Measurements from ENCODE around the gene DAZAP1. TPM values are rescaled to one million over a fixed set of nuclear protein-coding genes. Genes with fewer than 3 reads are reported as not detected.

Gene DAZAP1
- total RNA-seq, 1 donor from 2014 or later = 74.5 TPM

DNA sequence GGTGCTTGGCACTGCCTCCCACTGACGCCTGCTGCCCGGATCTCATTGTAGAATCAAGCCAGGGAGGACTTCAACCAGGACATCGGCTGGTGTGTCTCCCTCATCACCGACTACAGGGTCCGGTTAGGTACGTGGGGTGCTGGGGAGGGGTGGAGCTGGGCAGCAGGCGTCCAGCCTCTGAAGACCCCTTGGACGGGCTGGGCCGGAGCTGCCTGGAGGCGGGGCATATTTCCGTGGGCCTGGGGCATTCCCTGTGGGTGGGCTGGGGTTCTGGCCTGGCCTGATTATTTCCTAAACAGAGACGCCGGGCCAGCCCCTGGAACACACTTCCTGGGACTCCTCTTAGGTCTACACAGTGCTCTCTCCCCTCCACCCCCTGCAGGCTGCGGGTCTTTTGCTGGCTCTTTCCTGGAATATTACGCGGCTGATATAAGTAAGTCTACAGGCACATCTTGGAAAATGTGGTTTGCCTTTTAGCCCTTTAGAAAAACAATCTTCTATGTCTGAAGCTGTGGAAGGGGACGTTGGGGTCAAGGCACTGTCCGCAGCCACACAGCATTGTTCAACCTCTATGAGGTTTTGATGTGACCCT is 38.1 kb upstream of the DAZAP1 start:
- TF ChIP-seq, protein P1, sequence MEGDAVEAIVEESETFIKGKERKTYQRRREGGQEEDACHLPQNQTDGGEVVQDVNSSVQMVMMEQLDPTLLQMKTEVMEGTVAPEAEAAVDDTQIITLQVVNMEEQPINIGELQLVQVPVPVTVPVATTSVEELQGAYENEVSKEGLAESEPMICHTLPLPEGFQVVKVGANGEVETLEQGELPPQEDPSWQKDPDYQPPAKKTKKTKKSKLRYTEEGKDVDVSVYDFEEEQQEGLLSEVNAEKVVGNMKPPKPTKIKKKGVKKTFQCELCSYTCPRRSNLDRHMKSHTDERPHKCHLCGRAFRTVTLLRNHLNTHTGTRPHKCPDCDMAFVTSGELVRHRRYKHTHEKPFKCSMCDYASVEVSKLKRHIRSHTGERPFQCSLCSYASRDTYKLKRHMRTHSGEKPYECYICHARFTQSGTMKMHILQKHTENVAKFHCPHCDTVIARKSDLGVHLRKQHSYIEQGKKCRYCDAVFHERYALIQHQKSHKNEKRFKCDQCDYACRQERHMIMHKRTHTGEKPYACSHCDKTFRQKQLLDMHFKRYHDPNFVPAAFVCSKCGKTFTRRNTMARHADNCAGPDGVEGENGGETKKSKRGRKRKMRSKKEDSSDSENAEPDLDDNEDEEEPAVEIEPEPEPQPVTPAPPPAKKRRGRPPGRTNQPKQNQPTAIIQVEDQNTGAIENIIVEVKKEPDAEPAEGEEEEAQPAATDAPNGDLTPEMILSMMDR (IDR thresholded peaks at IDR 0.05; ENCODE audit: insufficient read depth, low read length, poor library complexity, severe bottlenecking) = no peak
- Histone ChIP-seq H3K4me3 (ENCODE audit: low read depth, low read length) (no peak overlapping the region), H3K36me3 (ENCODE audit: control insufficient read depth, insufficient read depth, low read length) (peaks cover 1% of the 10 kb centered on the region), H3K27me3 (ENCODE audit: control insufficient read depth, insufficient read depth, low read length) (no peaks in the 10 kb centered on the region)
- no peak for DNase-seq (ENCODE audit: low read depth)

DNA sequence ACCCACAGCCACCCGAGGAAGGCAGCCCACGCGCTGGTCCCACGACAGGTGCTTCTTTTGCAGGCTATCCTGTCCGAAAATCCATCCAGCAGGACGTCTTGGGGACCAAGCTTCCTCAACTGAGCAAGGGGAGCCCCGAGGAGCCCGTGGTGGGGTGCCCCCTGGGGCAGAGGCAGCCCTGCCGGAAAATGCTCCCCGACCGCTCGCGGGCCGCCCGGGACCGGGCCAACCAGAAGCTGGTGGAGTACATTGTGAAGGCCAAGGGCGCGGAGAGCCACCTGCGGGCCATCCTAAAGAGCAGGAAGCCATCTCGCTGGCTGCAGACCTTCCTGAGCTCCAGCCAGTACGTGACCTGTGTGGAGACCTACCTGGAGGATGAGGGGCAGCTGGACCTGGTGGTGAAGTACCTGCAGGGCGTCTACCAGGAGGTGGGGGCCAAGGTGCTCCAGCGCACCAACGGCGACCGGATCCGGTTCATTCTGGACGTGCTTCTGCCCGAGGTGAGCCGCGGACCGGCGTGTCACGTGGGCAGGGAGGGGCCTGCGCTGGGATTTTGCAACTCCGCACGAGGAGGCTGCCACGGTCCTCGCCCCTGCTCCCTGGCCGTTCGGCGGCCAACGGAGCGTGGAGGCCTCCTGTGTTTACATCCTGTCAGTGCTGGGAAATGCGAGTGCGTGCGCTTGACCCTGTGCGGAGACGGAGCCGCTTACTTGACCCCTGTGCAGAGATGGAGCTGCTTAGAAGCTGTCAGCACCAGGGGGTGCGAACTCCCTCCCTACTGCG is 36.6 kb upstream of the DAZAP1 start:
- no peak for DNase-seq (ENCODE audit: low read depth)
- TF ChIP-seq, protein P1 (IDR thresholded peaks at IDR 0.05; ENCODE audit: insufficient read depth, low read length, poor library complexity, severe bottlenecking) = no peak
- H3K27me3 ChIP-seq (ENCODE audit: control insufficient read depth, insufficient read depth, low read length) = no peaks in the 10 kb centered on the region
- H3K36me3 ChIP-seq (ENCODE audit: control insufficient read depth, insufficient read depth, low read length) = peaks cover 1% of the 10 kb centered on the region
- no peak overlapping the region for H3K4me3 ChIP-seq (ENCODE audit: low read depth, low read length)

DNA sequence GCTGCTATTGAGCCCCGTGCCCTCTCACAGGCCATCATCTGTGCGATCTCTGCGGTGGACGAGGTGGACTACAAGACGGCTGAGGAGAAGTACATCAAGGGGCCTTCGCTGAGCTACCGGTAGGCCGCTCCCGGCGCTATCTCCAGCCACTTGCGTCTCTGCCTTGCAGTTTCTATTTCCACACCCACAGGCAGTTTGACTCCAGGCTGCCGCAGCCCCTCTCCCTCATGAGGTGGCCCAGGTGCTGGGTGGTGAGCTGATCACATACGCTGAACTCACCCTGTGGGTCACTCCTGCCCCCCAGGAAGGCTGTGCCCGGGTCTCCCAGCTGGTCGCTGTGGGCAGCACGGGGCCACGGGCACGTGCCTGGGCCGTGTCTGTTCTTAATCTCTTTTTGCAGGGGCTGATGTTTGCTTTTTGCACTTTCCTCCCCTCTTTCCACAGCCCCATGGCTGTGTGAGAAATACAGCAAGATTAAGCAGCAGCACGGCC is 34.3 kb upstream of the DAZAP1 start:
- Histone ChIP-seq H3K4me3 (ENCODE audit: low read depth, low read length) (no peak overlapping the region), H3K36me3 (ENCODE audit: control insufficient read depth, insufficient read depth, low read length) (no peaks in the 10 kb centered on the region), H3K27me3 (ENCODE audit: control insufficient read depth, insufficient read depth, low read length) (no peaks in the 10 kb centered on the region)
- TF ChIP-seq, protein P1 (IDR thresholded peaks at IDR 0.05; ENCODE audit: insufficient read depth, low read length, poor library complexity, severe bottlenecking) = no peak
- no peak for DNase-seq (ENCODE audit: low read depth)

DNA sequence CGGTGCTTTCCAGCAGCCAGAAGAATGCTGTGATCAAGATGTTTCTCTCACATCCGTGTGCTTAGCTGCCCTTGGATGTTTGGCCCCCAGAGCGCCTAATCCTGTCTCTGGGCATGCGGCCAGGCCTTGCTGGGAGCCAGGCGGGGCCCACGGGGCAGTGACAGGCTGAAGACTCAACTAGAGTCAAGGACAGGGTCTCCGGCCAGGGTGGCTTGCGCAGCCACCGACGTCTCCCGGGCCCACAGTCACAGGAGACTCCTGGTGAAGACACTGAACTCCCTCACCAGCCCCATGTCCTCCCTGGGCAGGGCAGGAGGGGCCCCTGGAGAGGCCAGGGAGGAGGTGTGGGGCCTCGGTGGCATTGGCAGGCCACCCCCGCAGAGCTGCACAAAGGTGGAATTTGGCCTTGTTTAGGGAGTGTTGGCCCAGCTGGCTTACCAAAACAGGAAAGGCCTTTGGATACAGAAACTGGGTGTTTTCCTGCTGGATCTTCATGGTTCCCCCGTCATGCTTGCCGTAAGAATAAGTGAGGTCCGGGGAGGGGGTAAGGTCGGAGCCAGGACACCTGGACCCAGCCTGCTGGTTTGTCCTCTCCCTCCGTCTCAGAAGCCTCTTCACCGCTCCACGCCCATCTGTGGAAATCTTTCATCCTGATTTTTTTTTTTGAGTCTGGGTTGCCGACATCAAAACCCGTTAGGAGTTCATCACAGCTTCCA is 33.7 kb upstream of the DAZAP1 start:
- DNase-seq (ENCODE audit: low read depth) = no peak
- Histone ChIP-seq H3K36me3 (ENCODE audit: control insufficient read depth, insufficient read depth, low read length) (no peaks in the 10 kb centered on the region), H3K27me3 (ENCODE audit: control insufficient read depth, insufficient read depth, low read length) (no peaks in the 10 kb centered on the region), H3K4me3 (ENCODE audit: low read depth, low read length) (no peak overlapping the region)
- TF ChIP-seq, protein P1 (IDR thresholded peaks at IDR 0.05; ENCODE audit: insufficient read depth, low read length, poor library complexity, severe bottlenecking) = no peak

DNA sequence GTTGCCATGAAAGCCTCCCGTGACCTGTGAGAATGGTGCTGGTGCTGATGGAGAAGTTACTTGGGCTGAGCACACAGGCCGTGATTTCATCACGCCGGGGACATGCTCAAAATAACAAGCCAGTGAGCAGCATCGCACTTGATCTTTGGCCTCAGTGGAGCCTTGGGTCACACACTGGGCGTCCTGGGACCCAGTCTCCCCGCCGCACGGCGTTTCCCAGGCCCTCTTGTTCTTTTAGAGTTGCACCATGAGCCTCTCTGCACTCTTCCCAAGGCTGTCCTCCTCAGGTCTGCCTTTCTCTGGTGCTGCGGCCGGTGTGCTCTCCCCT is 33.2 kb upstream of the DAZAP1 start:
- H3K27me3 ChIP-seq (ENCODE audit: control insufficient read depth, insufficient read depth, low read length) = no peaks in the 10 kb centered on the region
- TF ChIP-seq, protein P1 (IDR thresholded peaks at IDR 0.05; ENCODE audit: insufficient read depth, low read length, poor library complexity, severe bottlenecking) = no peak
- H3K36me3 ChIP-seq (ENCODE audit: control insufficient read depth, insufficient read depth, low read length) = no peaks in the 10 kb centered on the region
- DNase-seq (ENCODE audit: low read depth) = no peak
- no peak overlapping the region for H3K4me3 ChIP-seq (ENCODE audit: low read depth, low read length)

Data from kidney epithelial cell (primary cell).